Measurements from ENCODE around the gene PHLDB1.

- TF ChIP-seq POLR2AphosphoS5 (IDR thresholded peaks at IDR 0.05; ENCODE audit: borderline replicate concordance, low read depth, low read length) = no peak
- no peak for TF ChIP-seq EZH2 (IDR thresholded peaks at IDR 0.05)
- TF ChIP-seq FOXP2 (optimal IDR thresholded peaks at IDR 0.05; ENCODE audit: control extremely low read depth, extremely low read length, insufficient read depth) = no peak
Observed at GRCh38 chr11:118608360-118609227, 1.2 kb downstream of the PHLDB1 start.
